Measurements from ENCODE around the gene HSD17B1. TPM values are rescaled to one million over a fixed set of nuclear protein-coding genes. Genes with fewer than 3 reads are reported as not detected.

Gene HSD17B1
- total RNA-seq, 6 donors from 2014 or later, result 1.3 to 6.3 (median 1.7) TPM; not detected in 1

DNA sequence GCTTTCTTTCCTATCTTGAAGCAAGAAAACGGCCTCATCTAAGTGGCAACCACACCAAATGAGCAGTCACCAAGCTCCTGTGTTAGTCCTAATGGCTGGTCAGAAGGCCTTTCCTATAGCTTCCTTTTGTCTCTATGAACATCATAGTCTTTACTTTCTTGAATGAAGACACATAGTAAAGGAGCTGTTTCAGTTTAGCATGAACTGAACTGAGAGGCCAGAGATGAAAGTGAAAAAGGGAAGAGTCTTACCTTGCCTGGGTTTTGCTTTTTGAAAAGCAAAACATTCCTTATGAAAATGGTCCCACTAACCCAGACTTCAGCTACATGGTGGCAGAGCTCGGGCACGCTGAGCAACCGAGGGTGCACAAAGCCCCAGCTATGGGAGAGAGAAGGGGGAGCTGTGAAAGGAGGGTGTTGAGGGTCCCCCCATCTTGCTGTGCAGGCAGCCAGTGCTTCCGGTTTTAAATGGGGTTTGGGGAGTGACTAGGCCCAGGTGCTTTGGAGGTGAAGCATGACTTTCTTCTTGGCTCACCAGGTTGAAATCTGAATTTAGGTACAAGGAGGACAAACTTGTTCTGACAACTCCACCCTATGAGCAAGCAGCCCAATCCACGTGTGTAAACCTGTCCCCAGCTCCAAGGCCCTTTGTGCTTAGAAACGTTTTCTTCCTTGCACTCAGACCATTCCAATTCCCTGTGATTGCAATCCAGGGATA is 33.9 kb downstream of the HSD17B1 start:
- no peaks in the 10 kb centered on the region for H3K9me3 ChIP-seq
- no peak for ATAC-seq (ENCODE audit: low FRiP score in 2 of 2)
- peaks cover 45 to 97% (median 81%) of the 10 kb centered on the region in 4 donors for H3K36me3 ChIP-seq
- TF ChIP-seq, protein P1, sequence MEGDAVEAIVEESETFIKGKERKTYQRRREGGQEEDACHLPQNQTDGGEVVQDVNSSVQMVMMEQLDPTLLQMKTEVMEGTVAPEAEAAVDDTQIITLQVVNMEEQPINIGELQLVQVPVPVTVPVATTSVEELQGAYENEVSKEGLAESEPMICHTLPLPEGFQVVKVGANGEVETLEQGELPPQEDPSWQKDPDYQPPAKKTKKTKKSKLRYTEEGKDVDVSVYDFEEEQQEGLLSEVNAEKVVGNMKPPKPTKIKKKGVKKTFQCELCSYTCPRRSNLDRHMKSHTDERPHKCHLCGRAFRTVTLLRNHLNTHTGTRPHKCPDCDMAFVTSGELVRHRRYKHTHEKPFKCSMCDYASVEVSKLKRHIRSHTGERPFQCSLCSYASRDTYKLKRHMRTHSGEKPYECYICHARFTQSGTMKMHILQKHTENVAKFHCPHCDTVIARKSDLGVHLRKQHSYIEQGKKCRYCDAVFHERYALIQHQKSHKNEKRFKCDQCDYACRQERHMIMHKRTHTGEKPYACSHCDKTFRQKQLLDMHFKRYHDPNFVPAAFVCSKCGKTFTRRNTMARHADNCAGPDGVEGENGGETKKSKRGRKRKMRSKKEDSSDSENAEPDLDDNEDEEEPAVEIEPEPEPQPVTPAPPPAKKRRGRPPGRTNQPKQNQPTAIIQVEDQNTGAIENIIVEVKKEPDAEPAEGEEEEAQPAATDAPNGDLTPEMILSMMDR (IDR thresholded peaks at IDR 0.05), result no peak
- TF ChIP-seq EP300 (IDR thresholded peaks at IDR 0.05), result no peak
- no peak for TF ChIP-seq POLR2AphosphoS5 (IDR thresholded peaks at IDR 0.05)
- no peak for TF ChIP-seq POLR2A (IDR thresholded peaks at IDR 0.05)
- no peak overlapping the region for H3K4me3 ChIP-seq
- H3K4me1 ChIP-seq, result peaks cover 11 to 16% (median 13%) of the 10 kb centered on the region in 4 donors
- no peak for DNase-seq
- H3K27me3 ChIP-seq, result no peaks in the 10 kb centered on the region
- WGBS, 2 donors, result 80% methylated on average over 7 of the region's 7 CpGs
- no peak overlapping the region for H3K27ac ChIP-seq

DNA sequence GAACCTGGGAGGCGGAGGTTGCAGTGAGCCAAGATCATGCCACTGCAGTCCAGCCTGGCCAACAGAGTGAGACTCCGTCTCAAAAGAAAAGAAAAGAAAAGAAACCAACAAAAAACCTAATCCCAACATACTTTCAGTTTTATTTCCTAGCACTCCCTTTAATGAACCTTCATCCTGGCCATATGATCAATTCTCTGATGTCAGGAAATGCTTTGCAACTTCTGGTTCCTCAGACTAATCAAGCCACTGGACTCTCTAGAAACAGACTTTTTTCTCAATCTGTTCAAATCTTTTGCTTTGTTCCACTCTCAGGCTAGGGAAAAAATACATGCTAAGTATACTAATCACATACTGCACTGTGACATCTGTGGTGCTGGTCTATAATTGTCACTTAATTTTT is 38.2 kb downstream of the HSD17B1 start:
- H3K36me3 ChIP-seq, result peaks cover 21 to 84% (median 51%) of the 10 kb centered on the region in 4 donors
- peaks cover under 1 to 5% (median 3%) of the 10 kb centered on the region in 4 donors for H3K4me1 ChIP-seq
- 91 to 97% methylated on average over 2 of the region's 2 CpGs for WGBS, 2 donors
- ATAC-seq (ENCODE audit: low FRiP score in 2 of 2) (no peak), DNase-seq (no peak)
- TF ChIP-seq POLR2AphosphoS5 (IDR thresholded peaks at IDR 0.05), result no peak
- no peak for TF ChIP-seq POLR2A (IDR thresholded peaks at IDR 0.05)
- TF ChIP-seq, protein P1 (IDR thresholded peaks at IDR 0.05), result no peak
- TF ChIP-seq EP300 (IDR thresholded peaks at IDR 0.05), result no peak
- no peak overlapping the region for H3K27ac ChIP-seq
- H3K27me3 ChIP-seq, result no peaks in the 10 kb centered on the region
- H3K4me3 ChIP-seq, result no peak overlapping the region
- no peaks in the 10 kb centered on the region for H3K9me3 ChIP-seq

DNA sequence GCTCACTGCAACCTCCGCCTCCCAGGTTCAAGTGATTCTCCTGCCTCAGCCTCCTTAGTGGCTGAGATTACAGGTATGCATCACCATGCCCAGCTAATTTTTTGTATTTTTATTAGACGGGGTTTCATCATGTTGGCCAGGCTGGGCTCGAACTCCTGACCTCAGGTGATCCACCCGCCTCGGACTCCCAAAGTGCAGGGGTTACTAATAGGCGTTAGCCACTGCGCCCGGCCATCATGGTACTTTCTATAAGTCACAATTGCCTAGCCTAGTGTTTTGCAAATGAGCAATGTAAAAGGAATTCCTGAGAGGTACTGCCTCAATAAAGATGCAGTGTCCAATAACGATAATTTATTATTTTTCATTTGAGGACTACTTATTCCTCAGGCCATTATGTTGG is 38.7 kb downstream of the HSD17B1 start:
- Histone ChIP-seq H3K4me3 (no peak overlapping the region), H3K36me3 (peaks cover 18 to 80% (median 49%) of the 10 kb centered on the region in 4 donors), H3K27ac (no peak overlapping the region), H3K27me3 (no peaks in the 10 kb centered on the region), H3K4me1 (no peaks in the 10 kb centered on the region), H3K9me3 (no peaks in the 10 kb centered on the region)
- ATAC-seq (ENCODE audit: low FRiP score in 2 of 2) (no peak), DNase-seq (no peak)
- 92 to 97% methylated on average over 9 of the region's 9 CpGs for WGBS, 2 donors
- TF ChIP-seq, protein P1 (IDR thresholded peaks at IDR 0.05), result no peak
- no peak for TF ChIP-seq POLR2A (IDR thresholded peaks at IDR 0.05)
- TF ChIP-seq POLR2AphosphoS5 (IDR thresholded peaks at IDR 0.05), result no peak
- no peak for TF ChIP-seq EP300 (IDR thresholded peaks at IDR 0.05)

DNA sequence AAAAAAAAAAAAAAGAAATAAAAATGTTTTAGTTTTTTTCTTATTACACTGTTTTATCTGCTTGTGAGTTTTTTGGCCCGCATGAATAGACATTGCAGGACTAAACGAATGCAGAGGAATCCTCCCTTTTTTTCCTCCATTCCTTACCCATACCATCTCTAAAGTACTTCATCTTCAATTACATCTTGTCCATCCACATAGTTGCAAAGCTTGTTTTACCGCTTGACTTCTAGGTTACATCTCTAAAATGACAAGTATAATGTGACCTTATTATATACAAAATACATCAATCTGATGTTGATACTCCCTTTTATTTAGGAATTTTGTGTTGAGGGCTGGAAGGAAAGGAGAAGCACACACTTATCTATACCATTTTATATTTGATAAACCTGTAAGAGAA is 43.7 kb downstream of the HSD17B1 start:
- Histone ChIP-seq H3K4me3 (no peak overlapping the region), H3K27ac (no peak overlapping the region), H3K36me3 (peaks cover 0 to 38% (median 11%) of the 10 kb centered on the region in 4 donors), H3K9me3 (no peaks in the 10 kb centered on the region), H3K4me1 (peaks cover 10 to 13% (median 12%) of the 10 kb centered on the region in 4 donors), H3K27me3 (no peaks in the 10 kb centered on the region)
- ATAC-seq (ENCODE audit: low FRiP score in 2 of 2), result no peak
- DNase-seq, result no peak
- 81 to 88% methylated on average over 3 of the region's 3 CpGs for WGBS, 2 donors
- TF ChIP-seq EP300 (IDR thresholded peaks at IDR 0.05) (no peak), POLR2A (IDR thresholded peaks at IDR 0.05) (no peak), POLR2AphosphoS5 (IDR thresholded peaks at IDR 0.05) (no peak)
- TF ChIP-seq, protein P1 (IDR thresholded peaks at IDR 0.05), result no peak

All from upper lobe of left lung (tissue), 6 donors.